NCI-H1417 treated with DMSO at 0.1 percent for 48 hours (cell line): ENCODE data around the gene NAP1L5.

Experiments
- DNase-seq: peaks from one replicate; lab custom pipeline; 2025; lab: John Stamatoyannopoulos, UW

Gene NAP1L5

DNA sequence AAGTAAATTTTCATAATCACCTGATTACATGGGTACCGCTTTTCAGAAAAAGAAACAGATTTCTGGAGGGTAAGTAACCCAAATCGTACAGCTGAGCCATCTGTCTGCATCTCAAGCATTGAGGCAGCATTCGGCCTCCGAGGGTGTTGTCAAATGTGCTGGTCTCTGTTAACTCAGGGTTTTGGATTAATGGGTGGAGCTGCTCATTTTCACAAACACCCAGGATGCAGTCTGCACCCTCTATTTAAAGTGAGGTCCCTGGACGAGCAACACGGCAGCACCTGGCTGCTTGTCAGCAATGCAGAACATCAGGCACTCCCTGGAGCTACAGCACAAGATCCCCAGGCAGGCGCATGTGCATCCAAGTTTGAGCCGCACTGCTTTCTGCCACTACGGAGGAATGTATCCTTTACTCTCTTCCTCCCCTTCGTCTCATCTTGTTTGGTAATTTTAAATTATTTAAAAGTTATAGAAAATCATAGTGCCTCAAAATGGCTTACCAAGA is 24.7 kb upstream of the NAP1L5 start:
- no peak for DNase-seq

DNA sequence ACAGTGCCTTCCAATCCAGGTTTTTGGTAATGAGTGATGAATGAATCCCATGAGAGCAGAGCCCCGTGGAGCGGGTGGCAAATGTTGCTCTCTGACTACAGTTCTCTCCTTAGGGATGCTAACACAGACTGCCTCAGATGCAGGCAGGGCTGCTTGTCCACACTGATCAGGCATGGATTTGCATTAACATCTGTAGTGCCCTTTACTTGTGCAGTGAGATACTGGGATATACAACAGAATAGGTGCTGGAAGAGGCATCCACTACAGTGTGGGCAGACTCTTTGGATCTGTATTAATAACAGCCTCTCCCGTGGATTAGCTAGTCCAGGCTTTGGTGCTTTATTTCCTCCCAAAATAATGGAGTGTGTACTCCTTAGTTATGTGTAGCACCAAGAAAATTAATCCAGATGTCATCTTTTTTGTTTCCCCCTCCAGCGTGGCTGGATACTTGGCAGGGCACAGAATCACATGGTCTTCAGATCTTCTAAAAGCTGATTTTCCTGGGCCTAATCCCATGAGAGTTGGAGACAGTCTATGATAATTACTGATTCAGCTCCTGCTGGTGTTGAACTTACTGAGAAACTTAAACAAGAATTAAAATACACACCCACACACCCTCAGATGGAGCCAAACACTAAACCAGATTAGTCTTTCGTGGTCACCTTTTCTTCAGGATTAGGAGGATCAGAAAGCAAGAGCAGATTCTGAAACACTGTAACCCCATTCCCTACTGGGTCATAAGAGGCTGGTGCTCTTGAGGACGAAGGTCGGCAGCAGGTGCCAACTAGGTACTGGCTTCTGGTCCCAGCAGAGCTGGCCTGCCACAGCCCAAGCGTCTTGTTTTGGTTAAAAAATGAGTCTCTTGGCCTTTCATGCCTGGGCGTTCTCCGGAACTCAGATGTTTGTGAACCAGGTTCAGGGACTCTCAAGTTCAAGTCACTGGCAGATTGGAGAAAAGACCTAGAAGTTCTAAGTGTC is 23.1 kb upstream of the NAP1L5 start:
- DNase-seq: no peak

DNA sequence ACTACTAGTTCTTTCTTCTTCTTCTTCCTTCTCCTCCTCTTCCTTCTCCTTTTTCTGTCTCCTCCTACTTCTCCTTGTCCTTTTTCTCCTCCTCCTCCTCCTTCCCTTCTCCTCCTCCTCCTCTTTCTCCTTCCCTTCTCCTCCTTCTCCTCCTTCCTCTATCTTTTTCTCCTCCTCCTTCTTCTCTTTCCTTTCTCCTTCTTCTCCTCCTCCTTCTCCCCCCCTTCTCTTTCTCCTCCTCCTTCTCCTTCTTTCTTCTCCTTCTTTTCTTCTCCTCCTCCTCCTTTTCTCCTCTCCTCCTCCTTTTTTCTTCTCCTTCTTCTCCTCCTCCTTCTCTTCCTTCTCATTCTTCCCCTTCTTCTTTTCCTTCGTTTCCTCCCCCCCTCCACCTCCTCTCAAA is 21.8 kb upstream of the NAP1L5 start:
- no peak for DNase-seq

DNA sequence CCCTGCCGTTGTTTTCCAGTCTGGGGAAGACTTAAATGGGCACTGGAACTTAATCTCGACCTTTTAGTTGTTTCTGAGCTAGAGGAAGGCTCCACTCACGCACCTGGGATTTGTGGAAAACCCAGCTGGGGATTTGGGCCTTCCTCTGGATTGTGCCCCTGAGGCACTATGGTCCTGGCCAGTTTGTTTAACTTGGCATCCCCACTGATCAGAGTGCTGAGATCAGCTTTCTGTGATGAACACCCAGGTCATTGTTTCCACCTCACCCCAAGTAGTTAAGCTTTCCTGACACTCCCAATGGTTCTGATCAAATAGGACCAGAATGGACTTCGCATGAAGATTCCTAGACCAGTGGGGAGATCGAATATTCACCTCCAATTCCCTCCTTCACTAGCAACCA is 20.5 kb upstream of the NAP1L5 start:
- DNase-seq: no peak

DNA sequence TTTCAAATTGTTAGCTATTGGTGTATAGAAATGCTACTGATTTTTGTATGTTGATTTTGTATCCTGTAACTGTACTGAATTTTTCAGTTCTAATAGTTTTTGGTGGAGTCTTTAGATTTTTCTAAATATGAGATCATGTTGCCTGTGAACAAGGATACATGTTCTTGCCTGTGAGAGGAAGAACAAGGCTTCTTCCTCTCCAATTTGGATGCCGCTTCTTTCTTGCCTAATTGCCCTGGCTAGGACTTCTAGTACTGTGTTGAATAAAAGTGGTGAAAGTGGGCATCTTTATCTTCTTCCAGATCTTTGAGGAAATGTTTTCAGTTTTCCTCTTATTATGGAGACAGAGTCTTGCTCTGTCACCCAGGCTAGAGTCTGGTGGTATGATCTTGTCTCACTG is 16.2 kb upstream of the NAP1L5 start:
- no peak for DNase-seq

DNA sequence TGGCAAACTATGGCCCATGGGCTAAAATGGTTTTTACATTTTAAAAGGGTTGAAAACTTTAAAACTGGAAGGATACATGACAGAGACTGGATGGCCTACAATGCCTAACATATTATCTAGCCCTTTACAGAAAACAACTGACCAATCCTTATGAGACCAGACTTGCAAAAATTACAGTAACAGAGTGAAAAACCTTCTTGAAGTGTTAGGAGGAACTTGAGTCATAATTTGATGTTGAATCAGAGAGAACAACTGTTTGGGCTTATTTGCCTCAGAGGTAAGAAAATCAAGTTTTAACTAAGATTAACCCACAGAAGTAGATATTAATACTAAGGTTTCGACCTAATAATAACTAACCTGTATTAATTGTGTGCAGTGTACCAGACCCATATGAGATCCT is 12.4 kb upstream of the NAP1L5 start:
- DNase-seq: no peak

DNA sequence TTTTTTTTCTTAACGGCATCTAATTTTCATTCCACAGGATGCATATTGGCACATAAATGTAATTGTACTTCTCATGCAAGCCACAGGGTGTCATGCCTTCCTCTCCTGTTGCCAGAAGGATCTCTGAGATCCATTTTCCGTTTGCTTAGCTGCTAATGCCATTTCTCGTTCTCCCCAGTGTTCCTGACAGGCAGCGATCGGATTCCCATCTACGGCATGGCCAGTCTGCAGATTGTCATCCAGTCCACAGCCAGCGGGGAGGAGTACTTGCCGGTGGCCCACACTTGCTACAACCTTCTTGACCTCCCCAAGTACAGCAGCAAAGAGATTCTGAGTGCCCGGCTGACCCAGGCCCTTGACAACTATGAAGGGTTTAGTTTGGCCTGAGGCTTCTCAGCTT is 8.9 kb upstream of the NAP1L5 start:
- DNase-seq: no peak

DNA sequence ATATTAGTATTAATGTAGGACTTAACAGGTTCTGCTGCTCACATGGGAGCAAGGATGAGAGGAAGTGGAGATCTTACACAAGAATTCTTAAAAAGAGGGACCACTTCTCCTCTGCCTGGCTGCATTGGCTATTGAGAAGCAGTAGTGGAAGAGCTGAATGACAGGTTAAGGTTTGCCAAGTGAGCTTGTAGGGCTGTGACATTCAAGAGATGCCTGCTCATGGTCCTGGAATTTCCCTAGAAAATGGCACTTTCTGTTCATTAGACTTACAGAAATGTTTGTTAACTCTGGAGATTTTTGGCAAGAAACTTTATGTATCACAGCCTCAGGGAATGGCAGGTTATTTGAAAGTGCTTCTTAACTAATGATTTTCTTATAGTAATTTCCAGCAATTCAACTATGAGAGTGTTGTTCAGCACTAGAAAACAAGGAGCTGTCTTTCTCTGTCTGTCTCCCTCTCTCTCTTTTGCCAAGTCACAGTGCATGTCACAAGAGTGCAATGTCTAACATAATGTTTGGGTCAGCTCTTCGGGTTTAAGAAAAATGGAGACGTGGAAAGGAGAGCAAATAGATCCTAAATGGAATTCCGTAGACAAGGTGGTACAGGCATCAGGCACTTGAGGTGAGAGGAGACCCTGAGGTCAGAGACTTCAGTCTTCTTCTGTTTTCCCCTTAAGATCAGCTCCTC is 8.3 kb upstream of the NAP1L5 start:
- no peak for DNase-seq

DNA sequence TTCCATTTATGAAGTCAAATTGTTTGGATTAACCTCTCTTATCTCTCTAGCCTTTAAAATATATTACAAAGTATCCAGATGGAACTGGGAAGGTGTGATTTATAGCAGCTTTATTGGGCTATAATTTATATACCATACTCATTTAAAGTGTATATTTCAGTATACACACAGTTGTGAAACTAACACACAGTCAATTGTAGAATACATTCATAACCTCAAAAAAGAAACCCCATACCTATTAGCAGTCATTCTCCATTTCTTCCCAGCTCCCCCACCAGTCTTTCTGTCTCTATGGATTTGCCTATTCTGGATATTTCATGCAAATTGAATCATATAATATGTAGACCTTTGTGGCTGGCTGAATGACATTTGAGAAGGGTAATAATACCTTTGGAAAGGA is 7.6 kb upstream of the NAP1L5 start:
- DNase-seq: no peak

DNA sequence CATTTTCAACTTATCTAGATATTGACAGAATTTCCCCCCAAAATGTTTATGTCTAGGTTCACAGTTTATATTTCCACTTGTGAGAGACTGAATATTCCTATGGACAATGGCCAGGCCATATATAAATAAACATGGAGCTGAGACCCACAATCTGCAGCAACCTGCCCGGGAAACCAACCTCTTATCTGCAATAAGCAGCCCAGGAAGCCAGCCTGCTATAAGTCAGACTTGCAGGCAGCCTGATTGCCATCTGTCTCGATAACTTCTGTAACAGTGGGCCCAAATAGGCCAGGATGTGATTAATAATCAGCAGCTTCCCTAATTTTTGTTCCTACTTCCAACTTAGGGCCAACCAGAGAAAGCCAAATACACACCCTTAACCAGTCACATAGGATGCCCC is 5.2 kb upstream of the NAP1L5 start:
- no peak for DNase-seq

DNA sequence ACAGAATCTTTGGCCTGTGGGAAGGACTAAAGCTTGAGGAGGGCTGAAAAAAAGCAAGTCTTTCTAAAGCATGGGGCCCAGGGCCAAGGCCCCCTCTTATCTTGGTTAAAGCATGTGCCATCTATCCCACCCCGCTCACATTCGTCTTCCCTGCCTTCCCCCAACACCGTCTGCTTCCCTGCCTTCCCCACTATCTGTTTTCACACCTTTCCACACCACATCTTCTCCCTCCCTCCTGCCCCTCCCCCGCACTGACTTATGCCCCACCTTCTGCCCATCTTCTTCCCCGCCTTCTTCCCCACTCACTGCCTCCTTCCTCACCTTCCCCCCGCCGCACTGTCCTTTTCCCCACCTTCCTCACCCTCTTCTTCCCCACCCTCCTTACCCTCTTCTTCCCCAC is 890 bp upstream of the NAP1L5 start:
- no peak for DNase-seq

DNA sequence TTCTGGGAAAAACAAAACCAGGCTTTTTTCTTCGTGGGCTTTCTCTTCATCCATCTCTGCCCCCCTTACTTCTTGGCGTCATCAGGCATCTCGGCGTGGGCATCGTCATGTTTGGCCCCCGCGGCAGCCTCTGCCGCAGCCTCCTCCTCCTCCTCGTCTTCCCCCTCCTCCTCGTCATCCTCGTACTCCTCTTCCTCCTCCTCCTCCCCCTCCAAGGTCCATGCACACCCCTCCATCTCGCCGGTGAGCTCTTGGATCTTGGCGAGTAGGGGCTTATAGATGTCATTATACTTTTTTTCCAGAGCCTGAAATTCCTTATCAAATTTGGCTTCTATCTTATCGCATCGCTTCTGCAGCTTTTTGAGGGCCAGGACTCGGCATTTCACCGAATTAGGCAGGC is 488 bp downstream of the NAP1L5 start:
- DNase-seq: no peak

DNA sequence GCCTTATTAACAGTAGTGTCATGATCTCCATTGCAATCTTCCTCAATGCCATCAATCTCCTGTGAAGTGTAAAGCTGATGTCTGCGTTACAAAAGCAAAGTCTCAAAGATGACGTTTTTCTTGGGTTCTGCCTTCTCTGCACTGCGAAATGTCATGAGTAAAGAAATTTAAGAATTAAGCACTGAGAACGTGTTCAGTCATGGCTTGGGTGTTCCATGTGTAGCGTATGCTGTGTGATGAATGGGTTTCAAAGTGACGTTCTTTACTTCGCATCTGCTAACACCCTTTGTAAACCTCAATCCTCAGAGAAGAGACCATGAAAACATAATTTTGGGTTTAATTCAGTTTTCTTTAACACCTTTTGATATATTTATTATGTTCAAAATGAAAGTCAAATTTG is 999 bp downstream of the NAP1L5 start:
- DNase-seq: no peak

DNA sequence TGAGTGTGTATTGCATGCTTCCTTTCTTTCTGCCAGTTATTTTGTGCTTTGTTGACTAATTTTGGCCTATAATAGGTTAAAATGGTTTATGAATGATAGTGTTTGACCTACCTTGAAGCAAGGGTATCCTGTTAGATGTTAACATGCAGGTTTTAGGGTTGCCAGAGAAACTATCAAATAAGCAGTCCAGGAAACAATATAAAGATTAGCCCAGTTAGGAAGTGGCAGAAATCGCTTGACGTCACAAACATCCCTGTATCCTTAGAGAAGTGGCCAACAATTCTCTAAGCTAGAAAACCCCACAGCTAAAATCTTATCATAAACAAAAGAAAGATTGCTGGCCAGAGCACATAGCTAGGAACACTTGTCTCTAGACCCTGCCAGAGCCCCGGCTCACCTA is 3.8 kb downstream of the NAP1L5 start:
- no peak for DNase-seq

DNA sequence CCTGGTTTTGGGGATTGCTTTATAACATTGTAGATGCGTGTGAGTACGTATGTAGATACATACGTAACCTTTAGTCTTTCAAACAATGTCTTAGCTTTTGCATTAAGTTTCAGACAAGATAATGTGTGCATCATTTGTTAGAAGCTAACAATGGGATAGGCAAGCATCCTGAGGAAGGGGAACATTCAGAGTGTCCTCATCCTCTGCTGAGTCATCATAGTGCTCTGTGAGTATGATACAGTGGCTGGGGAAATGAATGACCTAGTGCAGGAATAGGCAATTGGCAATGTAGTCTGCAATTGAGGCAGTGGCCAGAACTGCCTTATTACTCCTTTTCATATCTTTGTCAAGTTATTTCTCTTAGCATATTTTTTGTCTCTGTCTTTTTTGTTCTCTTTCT is 7.3 kb downstream of the NAP1L5 start:
- no peak for DNase-seq

DNA sequence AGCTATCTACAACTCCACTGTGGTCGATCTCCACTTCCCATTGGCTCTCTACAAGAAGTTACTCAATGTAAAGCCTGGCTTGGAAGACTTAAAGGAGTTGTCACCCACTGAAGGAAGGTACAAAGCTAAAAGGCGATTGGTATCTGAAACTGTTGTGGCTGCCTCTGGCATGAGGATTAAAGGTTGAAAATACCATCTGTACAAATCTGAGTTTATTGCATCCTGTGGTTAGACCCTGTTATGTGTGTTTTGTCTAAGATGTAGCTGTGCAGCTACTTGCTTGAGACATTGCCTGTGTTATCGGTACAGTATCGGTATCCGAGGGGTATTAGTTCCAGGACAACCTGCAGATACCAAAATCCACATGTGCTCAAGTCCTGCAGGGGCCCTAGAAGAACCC is 16.4 kb downstream of the NAP1L5 start:
- no peak for DNase-seq

DNA sequence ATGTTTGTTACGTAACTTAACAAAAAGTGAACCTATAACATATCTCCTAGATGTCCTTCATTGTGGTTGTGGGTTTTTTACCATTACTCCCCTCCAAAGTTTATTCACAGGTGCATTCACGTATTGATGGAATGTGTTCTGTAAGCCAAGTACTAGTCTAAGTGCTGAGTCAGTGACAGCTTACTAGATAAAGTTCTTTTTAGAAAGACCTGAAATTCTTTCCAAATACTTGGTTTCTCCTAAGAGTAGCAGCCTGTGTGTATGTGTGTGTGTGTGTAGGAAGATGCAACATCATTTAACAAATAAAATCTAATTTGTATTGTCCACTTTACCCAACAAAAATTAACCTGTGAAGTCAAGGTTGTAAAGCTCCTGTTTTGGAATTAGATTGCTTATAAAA is 22.1 kb downstream of the NAP1L5 start:
- no peak for DNase-seq

DNA sequence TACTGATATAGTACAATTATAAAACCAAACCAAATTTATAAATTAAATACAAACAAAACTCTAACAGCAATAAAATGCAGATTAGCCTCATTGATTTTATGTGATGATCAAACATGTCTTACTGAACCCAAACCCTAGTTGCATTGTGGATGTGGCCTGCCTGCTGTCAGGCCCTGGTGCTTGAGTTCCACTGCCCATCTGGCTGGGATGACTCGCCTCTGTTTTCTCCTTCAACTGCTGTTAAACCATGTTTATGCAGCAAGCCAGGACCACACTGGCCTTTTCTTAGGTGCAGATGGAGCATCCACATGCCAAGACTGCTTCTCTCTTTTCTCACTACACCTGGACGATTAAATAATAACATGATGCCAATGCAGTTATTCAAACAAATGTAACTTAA is 22.6 kb downstream of the NAP1L5 start:
- DNase-seq: no peak

DNA sequence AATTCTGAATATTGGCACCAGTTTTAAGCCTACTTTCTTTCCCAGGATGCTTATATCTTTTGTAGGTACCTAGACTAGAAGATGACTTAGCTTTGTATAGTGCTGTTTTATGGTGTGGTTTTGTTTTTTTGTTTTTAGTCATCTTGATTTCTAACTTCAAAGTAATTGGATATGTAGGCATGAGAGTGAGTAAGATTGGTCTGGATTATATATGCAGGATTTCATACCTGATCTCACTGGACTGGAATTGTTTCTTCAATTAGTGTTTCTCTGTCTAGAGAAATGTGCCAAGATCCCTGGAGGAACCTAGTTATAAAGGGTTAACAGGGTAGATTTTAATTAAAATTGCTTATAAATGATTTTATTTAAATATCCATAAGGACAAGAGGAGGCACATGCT is 23.1 kb downstream of the NAP1L5 start:
- no peak for DNase-seq

DNA sequence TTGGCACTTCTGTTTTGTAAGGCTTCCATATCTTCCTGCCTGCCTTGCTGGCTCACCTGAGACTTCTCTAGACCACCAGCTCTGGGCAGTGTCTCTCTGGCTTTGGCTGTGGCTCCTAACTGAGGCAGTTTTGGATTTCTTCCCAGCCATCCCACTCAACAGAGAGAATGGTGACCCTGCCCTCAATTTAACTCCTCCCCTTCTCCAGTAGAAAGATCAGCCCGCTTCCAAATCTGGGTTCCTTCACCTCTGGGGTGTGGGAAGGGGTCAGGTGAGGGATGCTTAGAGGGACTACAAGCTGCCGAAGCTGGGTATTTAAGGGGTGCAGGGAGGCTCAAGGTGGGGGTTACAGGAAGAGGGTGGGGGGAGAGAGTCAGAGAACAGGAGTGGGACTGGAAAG is 23.7 kb downstream of the NAP1L5 start:
- DNase-seq: no peak

DNA sequence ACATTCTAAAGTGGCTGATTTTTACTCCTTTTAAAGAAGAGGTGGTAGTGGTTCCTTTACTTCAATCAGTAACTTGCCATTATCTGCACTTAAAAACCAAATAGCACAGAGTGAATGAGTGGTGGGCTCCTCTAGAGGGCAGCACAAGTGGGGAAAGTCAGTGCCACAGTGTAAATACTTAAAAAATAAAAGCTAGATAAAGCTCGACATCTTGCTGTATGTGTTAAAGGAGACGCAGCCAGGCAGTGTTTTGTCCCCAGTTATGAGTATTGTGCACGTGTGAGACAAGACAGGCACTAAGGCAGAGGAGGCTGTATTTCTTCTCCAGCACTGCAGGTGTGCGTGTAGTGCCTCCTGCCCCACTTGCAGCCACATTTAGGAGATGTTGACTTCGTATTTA is 24.6 kb downstream of the NAP1L5 start:
- no peak for DNase-seq

DNA sequence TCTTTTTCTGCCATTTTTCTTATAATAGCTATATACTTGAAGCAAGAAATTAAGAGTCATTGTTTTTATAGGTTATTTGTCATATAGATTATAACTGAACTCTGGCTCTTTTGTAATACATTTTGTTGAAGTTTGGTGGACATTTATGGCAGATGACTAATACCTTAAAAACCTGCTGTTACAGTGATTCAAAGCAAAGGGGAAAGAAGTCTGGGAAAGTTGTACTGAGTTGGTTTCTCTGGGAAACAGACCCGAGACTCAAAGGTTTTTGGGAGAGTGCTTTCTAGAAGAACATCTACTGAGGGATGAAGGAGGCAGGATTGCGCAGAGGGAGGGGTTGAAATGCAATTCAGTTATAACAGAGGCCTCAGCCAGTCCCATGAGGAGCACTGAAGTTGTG is 35.9 kb downstream of the NAP1L5 start:
- DNase-seq: no peak
